Nephron (organoid): ENCODE results near the gene CDIP1.

Experiments used
- H3K27ac Mint-ChIP-seq, 3 experiments: 2 replicates each; pipeline ENCODE4 v1.8.0; 2020; ENCODE audit warnings: mixed read lengths in 3 of 3, mild to moderate bottlenecking in 2 of 3, moderate library complexity in 1 of 3
- H3K27me3 Mint-ChIP-seq: 2 replicates; pipeline ENCODE4 v1.8.0; 2021; ENCODE audit warnings: low read depth, mild to moderate bottlenecking, moderate library complexity, mixed read lengths
- H3K36me3 Mint-ChIP-seq: 2 replicates; pipeline ENCODE4 v1.8.0; 2020; ENCODE audit warnings: low read depth, mixed read lengths
- H3K4me1 Mint-ChIP-seq: 2 replicates; pipeline ENCODE4 v1.8.0; 2020; ENCODE audit warnings: mixed read lengths
- H3K4me3 Mint-ChIP-seq, 3 experiments: 2 replicates each; pipeline ENCODE4 v1.8.0; 2020; ENCODE audit warnings: mild to moderate bottlenecking in 3 of 3, mixed read lengths in 3 of 3, moderate library complexity in 2 of 3
- H3K9me3 Mint-ChIP-seq: 2 replicates; pipeline ENCODE4 v1.8.0; 2020; ENCODE audit warnings: mixed read lengths
- CTCF ChIP-seq, 3 experiments: fragments of 200-600 bp; sonication (generic); IDR thresholded peaks; one replicate each; pipeline ENCODE4 v1.5.0; 2021; ENCODE audit warnings: antibody characterized with exemption in 3 of 3; ENCODE audit not compliant: unreplicated experiment in 3 of 3

Gene CDIP1

GRCh38 chr16:4491898-4492297 lies 46.7 kb downstream of the CDIP1 start:
- H3K4me3 Mint-ChIP-seq, result no peak overlapping the region
- H3K36me3 Mint-ChIP-seq, result peaks cover 7% of the 10 kb centered on the region
- peaks cover 6% of the 10 kb centered on the region for H3K4me1 Mint-ChIP-seq
- no peaks in the 10 kb centered on the region for H3K9me3 Mint-ChIP-seq
- no peaks in the 10 kb centered on the region for H3K27me3 Mint-ChIP-seq
- TF ChIP-seq CTCF (IDR thresholded peaks at IDR 0.05; ENCODE audit: unreplicated experiment in 3 of 3), result no peak
- H3K27ac Mint-ChIP-seq, result no peak overlapping the region

GRCh38 chr16:4489030-4489429 lies 49.5 kb downstream of the CDIP1 start:
- Mint-ChIP-seq H3K27me3 (no peaks in the 10 kb centered on the region), H3K9me3 (no peaks in the 10 kb centered on the region), H3K4me1 (peaks cover 6% of the 10 kb centered on the region), H3K36me3 (peaks cover 16% of the 10 kb centered on the region), H3K27ac (peak overlapping the region in 2 of 3 experiments; percentile 43 to 83), H3K4me3 (no peak overlapping the region)
- TF ChIP-seq CTCF (IDR thresholded peaks at IDR 0.05; ENCODE audit: unreplicated experiment in 3 of 3), result no peak

GRCh38 chr16:4488499-4488967 lies 50.0 kb downstream of the CDIP1 start:
- no peak for TF ChIP-seq CTCF (IDR thresholded peaks at IDR 0.05; ENCODE audit: unreplicated experiment in 3 of 3)
- H3K9me3 Mint-ChIP-seq, result no peaks in the 10 kb centered on the region
- no peak overlapping the region for H3K4me3 Mint-ChIP-seq
- H3K36me3 Mint-ChIP-seq, result peaks cover 16% of the 10 kb centered on the region
- H3K27me3 Mint-ChIP-seq, result no peaks in the 10 kb centered on the region
- peak overlapping the region; percentile 43 to 83 (median 73) for H3K27ac Mint-ChIP-seq
- H3K4me1 Mint-ChIP-seq, result peaks cover 6% of the 10 kb centered on the region

GRCh38 chr16:4487955-4488498 lies 50.5 kb downstream of the CDIP1 start:
- Mint-ChIP-seq H3K27me3 (no peaks in the 10 kb centered on the region), H3K4me1 (peaks cover 6% of the 10 kb centered on the region), H3K27ac (peak overlapping the region; percentile 43 to 83 (median 73)), H3K4me3 (no peak overlapping the region), H3K9me3 (no peaks in the 10 kb centered on the region), H3K36me3 (peaks cover 20% of the 10 kb centered on the region)
- no peak for TF ChIP-seq CTCF (IDR thresholded peaks at IDR 0.05; ENCODE audit: unreplicated experiment in 3 of 3)

GRCh38 chr16:4486126-4486893 lies 52.3 kb downstream of the CDIP1 start:
- TF ChIP-seq CTCF (IDR thresholded peaks at IDR 0.05; ENCODE audit: unreplicated experiment in 3 of 3), result no peak
- no peaks in the 10 kb centered on the region for H3K27me3 Mint-ChIP-seq
- no peak overlapping the region for H3K27ac Mint-ChIP-seq
- peaks cover 6% of the 10 kb centered on the region for H3K4me1 Mint-ChIP-seq
- peaks cover 23% of the 10 kb centered on the region for H3K36me3 Mint-ChIP-seq
- H3K9me3 Mint-ChIP-seq, result no peaks in the 10 kb centered on the region
- H3K4me3 Mint-ChIP-seq, result no peak overlapping the region
